ENCODE measurements around the gene NIT2.

Gene NIT2

DNA sequence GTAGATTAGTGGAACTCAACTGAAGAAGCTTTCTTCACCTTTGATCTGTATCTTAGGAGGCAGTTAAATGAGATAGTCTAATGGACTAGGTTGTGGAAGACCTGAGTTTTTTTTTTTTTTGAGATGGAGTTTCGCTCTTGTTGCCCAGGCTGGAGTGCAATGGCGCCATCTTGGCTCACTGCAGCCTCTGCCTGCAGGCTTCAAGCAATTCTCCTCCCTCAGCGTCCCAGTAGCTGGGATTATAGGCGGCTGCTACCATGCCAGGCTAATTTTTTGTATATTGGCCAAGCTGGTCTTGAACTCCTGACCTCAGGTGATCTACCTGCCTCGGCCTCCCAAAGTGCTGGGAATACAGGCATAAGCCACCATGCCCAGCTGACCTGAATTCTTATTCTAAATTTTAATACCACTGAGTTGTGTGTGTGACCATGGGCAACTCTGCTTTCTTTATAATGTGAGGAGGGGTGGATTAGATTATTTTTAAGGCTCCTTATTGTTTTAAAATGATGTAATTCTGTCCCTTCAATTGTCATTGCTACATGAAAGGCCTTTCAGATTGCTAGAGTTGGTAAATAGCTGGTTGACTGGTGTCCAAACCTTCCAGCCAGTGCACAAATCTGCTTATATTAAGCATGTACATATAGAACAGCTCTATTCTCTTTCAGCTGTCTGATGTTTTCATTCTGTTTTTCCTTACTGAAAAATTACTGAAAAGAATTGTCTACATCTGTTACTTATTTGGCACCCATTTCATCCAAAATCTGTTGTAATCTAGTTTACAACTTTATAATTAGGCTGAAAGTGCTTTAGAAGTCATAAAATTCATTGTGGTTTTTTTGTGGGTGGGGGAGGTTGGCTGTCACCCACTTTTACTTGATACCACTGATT, 69.0 kb downstream of the NIT2 start:
- TF ChIP-seq GABPA (IDR thresholded peaks at IDR 0.05; ENCODE audit: low read depth) = no peak
- TF ChIP-seq, protein P1, sequence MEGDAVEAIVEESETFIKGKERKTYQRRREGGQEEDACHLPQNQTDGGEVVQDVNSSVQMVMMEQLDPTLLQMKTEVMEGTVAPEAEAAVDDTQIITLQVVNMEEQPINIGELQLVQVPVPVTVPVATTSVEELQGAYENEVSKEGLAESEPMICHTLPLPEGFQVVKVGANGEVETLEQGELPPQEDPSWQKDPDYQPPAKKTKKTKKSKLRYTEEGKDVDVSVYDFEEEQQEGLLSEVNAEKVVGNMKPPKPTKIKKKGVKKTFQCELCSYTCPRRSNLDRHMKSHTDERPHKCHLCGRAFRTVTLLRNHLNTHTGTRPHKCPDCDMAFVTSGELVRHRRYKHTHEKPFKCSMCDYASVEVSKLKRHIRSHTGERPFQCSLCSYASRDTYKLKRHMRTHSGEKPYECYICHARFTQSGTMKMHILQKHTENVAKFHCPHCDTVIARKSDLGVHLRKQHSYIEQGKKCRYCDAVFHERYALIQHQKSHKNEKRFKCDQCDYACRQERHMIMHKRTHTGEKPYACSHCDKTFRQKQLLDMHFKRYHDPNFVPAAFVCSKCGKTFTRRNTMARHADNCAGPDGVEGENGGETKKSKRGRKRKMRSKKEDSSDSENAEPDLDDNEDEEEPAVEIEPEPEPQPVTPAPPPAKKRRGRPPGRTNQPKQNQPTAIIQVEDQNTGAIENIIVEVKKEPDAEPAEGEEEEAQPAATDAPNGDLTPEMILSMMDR (IDR thresholded peaks at IDR 0.05; ENCODE audit: insufficient read depth, low read length) = no peak
- TF ChIP-seq, protein P2, sequence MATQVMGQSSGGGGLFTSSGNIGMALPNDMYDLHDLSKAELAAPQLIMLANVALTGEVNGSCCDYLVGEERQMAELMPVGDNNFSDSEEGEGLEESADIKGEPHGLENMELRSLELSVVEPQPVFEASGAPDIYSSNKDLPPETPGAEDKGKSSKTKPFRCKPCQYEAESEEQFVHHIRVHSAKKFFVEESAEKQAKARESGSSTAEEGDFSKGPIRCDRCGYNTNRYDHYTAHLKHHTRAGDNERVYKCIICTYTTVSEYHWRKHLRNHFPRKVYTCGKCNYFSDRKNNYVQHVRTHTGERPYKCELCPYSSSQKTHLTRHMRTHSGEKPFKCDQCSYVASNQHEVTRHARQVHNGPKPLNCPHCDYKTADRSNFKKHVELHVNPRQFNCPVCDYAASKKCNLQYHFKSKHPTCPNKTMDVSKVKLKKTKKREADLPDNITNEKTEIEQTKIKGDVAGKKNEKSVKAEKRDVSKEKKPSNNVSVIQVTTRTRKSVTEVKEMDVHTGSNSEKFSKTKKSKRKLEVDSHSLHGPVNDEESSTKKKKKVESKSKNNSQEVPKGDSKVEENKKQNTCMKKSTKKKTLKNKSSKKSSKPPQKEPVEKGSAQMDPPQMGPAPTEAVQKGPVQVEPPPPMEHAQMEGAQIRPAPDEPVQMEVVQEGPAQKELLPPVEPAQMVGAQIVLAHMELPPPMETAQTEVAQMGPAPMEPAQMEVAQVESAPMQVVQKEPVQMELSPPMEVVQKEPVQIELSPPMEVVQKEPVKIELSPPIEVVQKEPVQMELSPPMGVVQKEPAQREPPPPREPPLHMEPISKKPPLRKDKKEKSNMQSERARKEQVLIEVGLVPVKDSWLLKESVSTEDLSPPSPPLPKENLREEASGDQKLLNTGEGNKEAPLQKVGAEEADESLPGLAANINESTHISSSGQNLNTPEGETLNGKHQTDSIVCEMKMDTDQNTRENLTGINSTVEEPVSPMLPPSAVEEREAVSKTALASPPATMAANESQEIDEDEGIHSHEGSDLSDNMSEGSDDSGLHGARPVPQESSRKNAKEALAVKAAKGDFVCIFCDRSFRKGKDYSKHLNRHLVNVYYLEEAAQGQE (IDR thresholded peaks at IDR 0.05; ENCODE audit: insufficient replicate concordance, low read depth) = no peak
- no peak for TF ChIP-seq POLR2AphosphoS5 (IDR thresholded peaks at IDR 0.05; ENCODE audit: low read depth)
- no peak for TF ChIP-seq SPI1 (IDR thresholded peaks at IDR 0.05; ENCODE audit: borderline replicate concordance, low read depth)
- DNase-seq (ENCODE audit: low read depth in 1 of 2, low spot score in 1 of 2) = peak in 1 of 2 experiments; percentile 39
- Histone ChIP-seq H3K27ac (replicated peaks) (peak overlapping the region; percentile 93), H3K4me3 (replicated peaks; ENCODE audit: insufficient read depth, low read length) (peak overlapping the region; percentile 91), H3K27me3 (ENCODE audit: insufficient read depth, poor library complexity, severe bottlenecking) (no peaks in the 10 kb centered on the region)

DNA sequence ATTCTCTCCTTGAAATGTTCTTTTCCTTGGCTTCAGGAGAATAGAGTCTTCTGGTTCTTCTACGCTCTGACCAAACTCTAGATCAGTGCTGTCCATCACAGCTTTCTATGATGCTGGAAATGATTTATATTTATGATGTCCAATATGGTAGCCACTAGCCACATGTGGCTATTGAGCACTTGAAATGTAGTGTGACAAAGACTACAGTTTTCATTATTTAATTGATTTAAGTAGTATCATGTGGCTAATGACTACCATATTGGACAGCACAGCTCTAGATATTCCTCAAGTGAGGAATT, 69.6 kb downstream of the NIT2 start:
- no peak overlapping the region for H3K27ac ChIP-seq (replicated peaks)
- DNase-seq (ENCODE audit: low read depth in 1 of 2, low spot score in 1 of 2) = no peak
- TF ChIP-seq SPI1 (IDR thresholded peaks at IDR 0.05; ENCODE audit: borderline replicate concordance, low read depth) (no peak), GABPA (IDR thresholded peaks at IDR 0.05; ENCODE audit: low read depth) (no peak), POLR2AphosphoS5 (IDR thresholded peaks at IDR 0.05; ENCODE audit: low read depth) (no peak)
- TF ChIP-seq, protein P2 (IDR thresholded peaks at IDR 0.05; ENCODE audit: insufficient replicate concordance, low read depth) = no peak
- TF ChIP-seq, protein P1 (IDR thresholded peaks at IDR 0.05; ENCODE audit: insufficient read depth, low read length) = no peak
- no peak overlapping the region for H3K4me3 ChIP-seq (replicated peaks; ENCODE audit: insufficient read depth, low read length)
- H3K27me3 ChIP-seq (ENCODE audit: insufficient read depth, poor library complexity, severe bottlenecking) = no peaks in the 10 kb centered on the region

DNA sequence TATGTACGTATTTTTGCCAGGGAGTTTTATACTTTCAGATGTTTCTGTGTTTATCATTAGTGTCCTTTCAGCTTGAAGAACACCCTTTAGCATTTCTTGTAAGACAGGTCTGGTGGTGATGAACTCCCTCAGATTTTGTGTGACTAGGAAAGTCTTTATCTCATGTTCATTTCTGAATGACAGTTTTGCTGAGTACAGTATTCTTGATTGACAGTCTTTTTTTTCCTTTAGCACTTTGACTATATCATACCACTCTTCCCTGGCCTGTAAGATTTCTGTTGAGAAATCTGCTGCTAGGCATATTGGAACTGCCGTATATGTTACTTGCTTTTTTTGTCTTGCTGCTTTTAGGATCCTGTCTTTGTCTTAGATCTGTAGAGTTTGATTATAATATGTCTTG, 72.6 kb downstream of the NIT2 start:
- DNase-seq (ENCODE audit: low read depth in 1 of 2, low spot score in 1 of 2) = no peak
- H3K27me3 ChIP-seq (ENCODE audit: insufficient read depth, poor library complexity, severe bottlenecking) = no peaks in the 10 kb centered on the region
- H3K4me3 ChIP-seq (replicated peaks; ENCODE audit: insufficient read depth, low read length) = no peak overlapping the region
- H3K27ac ChIP-seq (replicated peaks) = no peak overlapping the region
- TF ChIP-seq POLR2AphosphoS5 (IDR thresholded peaks at IDR 0.05; ENCODE audit: low read depth) (no peak), GABPA (IDR thresholded peaks at IDR 0.05; ENCODE audit: low read depth) (no peak), SPI1 (IDR thresholded peaks at IDR 0.05; ENCODE audit: borderline replicate concordance, low read depth) (no peak)
- TF ChIP-seq, protein P1 (IDR thresholded peaks at IDR 0.05; ENCODE audit: insufficient read depth, low read length) = no peak
- TF ChIP-seq, protein P2 (IDR thresholded peaks at IDR 0.05; ENCODE audit: insufficient replicate concordance, low read depth) = no peak

All from HL-60 (cell line).